HG02885 (cell line): ENCODE results near the gene RDX.
"Not testable (repeated sequence)": the region's sequence is repeated elsewhere in the genome, so short reads cannot be mapped to it uniquely, and the experiment has no call there.

ENCODE experiments used
- ATAC-seq: cut with Tn5 transposase; IDR thresholded peaks from one replicate; pipeline ENCODE4 v1.9.1; 2021; ENCODE audit warnings: mild to moderate bottlenecking; ENCODE audit not compliant: unreplicated experiment, poor library complexity

The RDX gene

GRCh38 chr11:110306019-110306388 is 9.6 kb upstream of the RDX start:
- ATAC-seq: not testable (repeated sequence)

DNA sequence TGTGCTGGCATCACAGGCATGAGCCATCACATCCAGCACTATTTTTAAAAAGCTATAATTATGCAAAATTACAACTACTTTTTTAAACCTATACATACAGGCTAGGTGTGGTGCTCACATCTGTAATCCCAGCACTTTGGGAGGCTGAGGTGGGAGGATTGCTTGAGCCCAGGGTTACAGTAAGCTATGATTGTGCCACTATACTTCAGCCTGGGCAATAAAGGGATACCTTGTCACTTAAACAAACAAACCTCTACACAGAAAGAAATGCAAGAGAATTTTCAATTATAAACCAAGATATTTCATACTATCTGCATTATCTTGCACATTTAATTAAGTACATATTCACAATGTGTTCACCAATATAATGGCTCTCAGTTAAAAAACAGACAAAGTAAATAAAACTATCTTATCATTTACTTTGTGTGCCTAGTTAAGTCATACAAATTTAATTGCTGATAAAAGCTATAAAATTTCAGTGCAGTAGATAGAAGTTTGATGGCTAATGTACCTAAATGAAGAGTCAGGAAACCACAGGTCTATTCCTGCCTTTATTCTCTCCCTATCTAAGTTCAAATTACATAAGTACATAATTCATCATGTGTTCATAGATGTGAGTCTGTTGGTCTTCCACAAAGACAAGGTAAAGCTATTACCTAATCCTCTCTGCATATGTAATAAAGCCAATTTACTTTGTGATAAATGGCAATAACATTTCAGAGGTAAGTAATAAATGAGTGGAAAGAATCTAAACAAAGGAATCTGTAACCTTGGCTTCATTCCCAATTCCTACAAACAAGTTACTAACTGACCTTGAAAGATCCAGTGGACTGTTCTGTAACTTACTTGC is 9.0 kb upstream of the RDX start:
- no peak for ATAC-seq

DNA sequence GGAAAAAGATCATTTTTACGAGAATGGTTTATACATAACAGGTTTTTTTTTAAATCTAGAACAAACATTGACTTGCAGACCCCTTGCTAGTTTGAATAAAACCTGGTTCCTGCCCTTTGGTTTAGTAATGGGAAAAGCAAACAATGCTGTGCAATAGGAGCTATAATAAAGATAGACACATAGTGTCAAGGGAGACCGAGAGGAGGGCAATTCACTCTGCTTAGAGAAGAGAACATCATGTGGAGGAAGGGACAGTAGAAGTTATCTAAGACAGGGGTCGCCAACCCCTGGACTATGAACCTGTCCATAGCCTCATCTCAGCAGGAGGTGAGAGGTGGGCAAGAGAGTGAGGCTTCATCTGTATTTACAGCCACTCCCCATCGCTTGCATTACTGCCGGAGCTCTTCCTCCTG is 7.0 kb upstream of the RDX start:
- no peak for ATAC-seq

DNA sequence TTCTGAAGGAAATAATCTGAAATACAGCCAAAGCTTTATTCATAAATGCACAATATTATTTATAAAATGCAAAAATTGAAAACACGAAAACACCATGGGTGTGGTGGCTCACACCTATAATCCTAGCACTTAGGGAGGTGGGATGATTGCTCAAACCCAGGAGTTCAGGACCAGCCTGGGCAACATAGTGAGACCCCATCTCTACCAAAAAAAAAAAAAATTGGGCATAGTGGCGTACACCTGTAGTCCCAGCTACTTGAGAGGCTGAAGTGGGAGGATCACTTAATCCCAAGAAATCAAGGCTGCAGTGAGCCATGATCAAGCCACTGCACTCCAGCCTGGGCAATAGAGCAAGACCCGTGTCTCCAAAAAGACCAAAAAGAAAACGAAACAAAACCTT is 5.2 kb upstream of the RDX start:
- no peak for ATAC-seq

DNA sequence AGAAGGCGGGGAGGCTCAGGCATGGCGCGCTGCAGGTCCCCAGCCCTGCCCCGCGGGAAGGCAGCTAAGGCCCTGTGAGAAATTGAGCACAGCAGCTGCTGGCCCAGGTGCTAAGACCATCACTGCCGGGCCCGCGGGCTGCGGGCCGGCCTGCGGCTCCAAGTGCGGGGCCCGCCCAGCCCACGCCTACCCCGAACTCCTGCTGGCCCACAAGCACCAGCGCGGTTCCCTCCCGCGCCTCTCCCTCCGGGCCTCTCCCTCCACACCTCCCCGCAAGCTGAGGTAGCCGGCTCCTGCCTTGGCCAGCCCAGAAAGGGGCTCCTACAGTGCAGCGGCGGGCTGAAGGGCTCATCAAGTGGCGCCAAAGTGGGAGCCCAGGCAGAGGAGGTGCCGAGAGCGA is 4.6 kb upstream of the RDX start:
- no peak for ATAC-seq

DNA sequence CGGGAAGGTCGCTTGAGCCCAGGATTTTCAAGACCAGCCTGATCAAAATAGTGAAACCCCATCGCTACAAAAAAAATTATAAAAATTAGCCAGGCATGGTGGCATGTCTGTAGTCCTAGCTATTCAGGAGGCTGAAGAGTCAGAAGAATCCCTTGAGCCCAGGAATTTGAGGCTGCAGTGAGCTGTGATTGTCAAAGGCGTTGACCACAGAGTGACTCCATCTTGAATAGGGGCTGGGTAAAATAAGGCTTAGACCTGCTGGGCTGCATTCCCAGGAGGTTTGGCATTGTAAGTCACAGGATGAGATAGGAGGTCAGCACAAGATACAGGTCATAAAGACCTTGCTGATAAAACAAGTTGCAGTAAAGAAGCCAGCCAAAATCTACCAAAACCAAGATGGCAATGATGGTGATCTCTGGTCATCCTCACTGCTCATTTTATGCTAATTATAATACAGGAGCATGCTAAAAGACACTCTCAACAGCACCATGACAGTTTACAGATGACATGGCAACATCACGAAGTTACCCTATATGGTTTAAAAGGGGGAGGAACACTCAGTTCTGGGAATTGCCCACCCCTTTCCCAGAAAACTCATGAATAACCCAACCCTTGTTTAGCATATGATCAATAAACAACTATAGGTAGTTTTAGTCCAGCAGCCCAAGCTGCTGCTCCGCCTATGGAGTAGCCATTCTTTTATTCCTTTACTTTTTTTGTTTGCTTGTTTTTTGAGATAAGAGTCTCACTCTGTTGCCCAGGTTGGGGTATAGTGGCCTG is 2.8 kb upstream of the RDX start:
- no peak for ATAC-seq

DNA sequence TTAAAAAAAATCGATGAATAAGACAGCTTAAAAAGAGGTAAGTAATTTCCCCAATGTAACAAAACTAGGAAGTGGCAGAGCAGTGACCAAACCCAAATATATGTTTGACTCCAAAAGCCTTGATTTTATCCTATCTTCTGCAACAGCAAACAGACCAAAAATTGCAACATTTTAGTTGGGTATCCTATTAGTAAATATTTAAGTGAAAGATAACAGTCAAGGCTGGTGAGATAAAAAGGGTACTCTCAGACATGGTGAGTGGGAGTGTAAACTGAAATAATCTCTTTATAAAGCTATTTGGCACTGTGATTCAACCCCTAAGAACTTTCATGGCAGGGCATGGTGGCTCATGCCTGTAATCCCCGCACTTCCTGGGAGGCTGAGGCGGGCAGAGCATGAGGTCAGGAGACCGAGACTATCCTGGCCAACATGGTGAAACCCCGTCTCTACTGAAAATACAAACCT is 1.9 kb upstream of the RDX start:
- ATAC-seq: no peak

- ATAC-seq: no peak
These were observed 1.4 kb upstream of the RDX start for GRCh38 chr11:110297726-110298300.

- no peak for ATAC-seq
These were observed 787 bp upstream of the RDX start for GRCh38 chr11:110297076-110297725.

- ATAC-seq: peak; percentile 66
These were observed 736 bp downstream of the RDX start for GRCh38 chr11:110295531-110296225.

DNA sequence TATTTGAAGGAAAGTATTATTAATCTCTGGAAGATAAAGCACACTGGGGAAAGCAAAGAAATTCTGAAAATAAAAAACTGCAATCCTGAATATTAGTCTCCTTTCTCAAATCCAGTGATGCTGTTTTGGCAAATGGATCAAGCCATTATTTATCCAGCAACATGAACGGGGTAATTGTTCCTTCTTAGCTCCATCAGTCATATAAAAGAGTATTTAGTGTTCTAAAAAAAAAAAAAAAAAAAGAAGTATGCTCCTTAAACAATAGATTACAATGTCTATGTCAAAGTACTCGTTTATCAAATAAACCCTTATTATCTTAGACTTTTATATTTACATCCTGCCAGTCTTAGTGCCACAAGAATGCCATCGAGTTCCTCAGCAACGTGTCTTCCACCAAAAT is 1.3 kb downstream of the RDX start:
- ATAC-seq: no peak

DNA sequence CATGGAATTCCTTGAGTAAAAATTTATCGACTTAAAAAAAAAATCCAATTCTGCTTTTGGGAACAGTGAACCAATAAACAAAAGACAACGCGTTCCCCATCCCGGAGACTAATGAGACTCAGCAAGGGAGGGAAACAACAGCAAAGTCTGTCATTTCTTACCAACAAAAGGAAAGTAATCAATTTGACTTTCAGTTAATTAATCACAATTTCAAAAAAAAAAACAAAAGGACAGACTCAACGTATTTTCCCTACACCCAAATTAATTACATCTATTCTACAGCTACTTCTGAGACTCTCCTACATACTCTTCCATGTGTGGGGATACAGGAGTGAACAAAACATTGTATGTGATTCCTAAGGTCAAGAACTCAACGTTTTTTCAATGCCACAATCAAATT is 1.9 kb downstream of the RDX start:
- no peak for ATAC-seq

DNA sequence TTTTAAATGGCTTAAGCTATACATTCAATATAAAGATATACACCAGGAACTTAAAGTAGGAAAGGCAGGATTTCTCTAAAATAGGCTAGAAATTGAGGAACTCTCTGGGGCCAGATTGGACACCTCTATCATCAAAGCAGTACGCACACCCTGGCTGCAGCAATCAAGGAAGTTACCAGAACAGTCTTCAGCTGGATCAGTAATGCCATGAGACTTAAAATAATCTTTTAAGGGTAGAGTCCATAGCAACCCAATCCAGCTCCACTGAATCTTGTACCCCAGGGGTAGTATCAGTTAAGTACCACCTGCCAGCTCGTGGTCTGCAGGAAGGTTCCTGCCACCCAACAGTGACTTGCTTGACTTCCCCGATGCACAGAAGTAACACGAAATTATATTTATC is 3.0 kb downstream of the RDX start:
- ATAC-seq: no peak

DNA sequence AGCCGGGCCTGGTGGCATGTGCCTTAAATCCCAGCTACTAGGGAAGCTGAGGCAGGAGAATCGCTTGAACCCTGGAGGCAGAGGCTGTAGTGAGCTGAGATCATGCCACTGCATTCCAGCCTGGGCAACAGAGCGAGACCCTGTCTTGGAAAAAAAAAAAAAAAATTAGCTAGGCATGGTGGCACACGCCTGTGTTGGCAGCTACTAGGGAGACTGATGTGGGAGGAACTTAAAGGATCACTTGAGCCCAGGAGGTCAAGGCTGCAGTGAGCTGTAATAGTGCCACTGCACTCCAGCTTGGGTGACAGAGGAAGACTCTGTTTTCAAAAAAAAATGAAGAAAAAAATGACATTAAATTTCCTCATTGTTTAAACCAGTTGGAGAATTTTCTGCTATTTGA is 4.3 kb downstream of the RDX start:
- ATAC-seq: not testable (repeated sequence)

GRCh38 chr11:110290591-110291334 is 5.7 kb downstream of the RDX start:
- no peak for ATAC-seq

- ATAC-seq: no peak
These were observed 6.9 kb downstream of the RDX start for GRCh38 chr11:110289472-110289871.

DNA sequence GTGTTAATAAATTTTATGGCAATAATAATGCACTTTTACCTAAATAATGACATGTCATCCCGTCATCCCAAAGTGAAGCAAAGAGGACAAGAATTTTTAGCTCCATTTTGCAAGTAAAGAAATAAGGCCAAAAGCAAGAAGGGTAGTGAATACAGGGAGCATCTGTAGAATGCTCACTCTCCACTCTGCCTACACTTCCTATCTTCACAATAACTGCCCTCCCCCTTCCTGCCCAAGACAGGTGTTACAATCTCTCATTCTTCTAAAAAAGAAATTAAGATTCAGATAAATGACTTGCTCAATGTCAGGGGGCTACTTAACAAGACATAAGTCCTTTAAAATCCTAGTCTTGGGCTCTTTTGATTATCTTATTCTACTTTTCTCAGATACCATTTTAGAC is 8.9 kb downstream of the RDX start:
- no peak for ATAC-seq

DNA sequence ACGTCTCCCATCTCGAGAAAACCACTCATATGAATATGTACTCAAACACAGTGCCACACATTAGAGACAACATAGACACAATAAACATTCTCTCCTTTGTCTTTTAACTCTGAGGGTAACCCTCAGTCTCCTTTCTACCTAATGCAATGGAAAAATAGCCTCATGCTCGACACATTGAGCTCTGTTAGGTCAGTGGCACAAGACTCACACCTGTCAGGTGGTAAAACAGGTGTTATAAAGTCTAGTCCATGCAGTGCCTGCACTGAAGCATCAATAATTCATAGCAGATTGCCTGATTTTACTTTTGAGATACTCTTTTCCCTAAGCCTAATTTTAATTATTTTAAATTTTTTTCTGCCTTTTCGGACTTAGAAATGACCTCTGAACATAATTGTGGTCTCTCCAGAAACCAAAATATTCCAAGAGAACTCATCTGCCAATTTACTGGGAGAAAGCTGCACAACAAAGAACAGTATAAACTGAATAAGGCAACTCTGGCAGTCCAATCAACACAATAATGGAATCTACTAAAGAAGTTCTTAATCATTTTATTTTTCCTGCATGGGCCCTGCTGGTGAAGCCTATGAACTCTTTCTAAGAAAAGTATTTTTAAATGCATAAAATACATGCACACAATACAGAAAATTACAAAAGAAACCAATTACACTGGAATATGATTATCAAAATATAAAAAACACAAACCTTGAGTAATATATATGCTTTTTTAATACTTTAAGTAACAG is 9.9 kb downstream of the RDX start:
- no peak for ATAC-seq

DNA sequence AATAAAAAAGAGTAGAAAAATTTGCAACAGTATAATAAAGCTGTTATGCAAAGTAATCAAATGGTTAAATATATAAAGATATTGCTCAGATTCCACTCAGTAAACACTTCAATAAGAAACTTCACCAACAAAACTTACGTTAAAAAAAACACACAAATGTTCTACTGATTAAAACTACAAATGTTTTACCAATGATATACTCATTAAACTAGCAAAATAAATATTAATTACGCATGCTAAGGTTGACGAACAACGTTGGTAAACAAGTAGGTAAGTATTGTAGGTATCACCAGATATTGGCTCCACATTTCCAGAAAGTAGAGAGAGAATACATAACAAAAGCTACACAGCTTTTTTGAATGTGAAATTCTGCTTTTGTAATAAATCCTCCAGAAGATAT is 12.6 kb downstream of the RDX start:
- no peak for ATAC-seq
